CD4-positive, alpha-beta T cell treated with Interleukin-6 at 100 ng/mL for 8 hours (primary cell): ENCODE measurements around the gene FAM133A.
A peak's percentile ranks its signal among the peaks of the same experiment; 100 is the strongest.

Experiments used
- DNase-seq: peaks from one replicate; pipeline ENCODE4 v3.0.0-alpha.2; 2020; ENCODE audit warnings: mixed read lengths, low spot score

The FAM133A gene

GRCh38 chrX:93673869-93674271 lies at the start of gene FAM133A:
Gene FAM133A, plus strand, starts transcription at chrX:93674206. Its CDS starts 35,214 bp downstream, at chrX:93709420.
- no peak for DNase-seq

- no peak for DNase-seq
Measured at GRCh38 chrX:93637591-93637990, 36.4 kb upstream of the FAM133A start.

- DNase-seq: no peak
Measured at GRCh38 chrX:93649381-93649780, 24.6 kb upstream of the FAM133A start.

- DNase-seq: no peak
Measured at GRCh38 chrX:93660575-93660974, 13.4 kb upstream of the FAM133A start.

- DNase-seq: peak; percentile 59
Measured at GRCh38 chrX:93673056-93673868, 744 bp upstream of the FAM133A start, which contains the start of gene NAP1L3. Gene NAP1L3, minus strand, starts transcription at chrX:93673578. Its CDS starts 274 bp downstream, at chrX:93673304.

- DNase-seq: no peak
Measured at GRCh38 chrX:93695981-93696380, 22.0 kb downstream of the FAM133A start.

- no peak for DNase-seq
Measured at GRCh38 chrX:93703701-93704100, 29.7 kb downstream of the FAM133A start.

- no peak for DNase-seq
Measured at GRCh38 chrX:93711076-93711475, 37.1 kb downstream of the FAM133A start.

GRCh38 chrX:93741811-93742210 lies 67.8 kb downstream of the FAM133A start:
- DNase-seq: no peak

GRCh38 chrX:93760163-93760562 lies 86.2 kb downstream of the FAM133A start:
- DNase-seq: no peak
